ENCODE data around the gene CORO7. TPM values are rescaled to one million over a fixed set of nuclear protein-coding genes. Genes with fewer than 3 reads are reported as not detected.
A peak's percentile ranks its signal among the peaks of the same experiment; 100 is the strongest.

The CORO7 gene
- total and polyA plus RNA-seq, 11 donors: 7.2 to 39.7 (median 10.1) TPM

- 87 to 91% (median 89%) methylated on average over 9 to 14 of the region's 14 CpGs for WGBS, 4 donors
- H3K4me1 ChIP-seq: peaks cover 6 to 38% (median 33%) of the 10 kb centered on the region in 12 donors
These were observed 84.3 kb downstream of the CORO7 start for GRCh38 chr16:4332083-4332482.

GRCh38 chr16:4330277-4330874, 86.0 kb downstream of the CORO7 start:
- H3K27ac ChIP-seq: peak overlapping the region in 7 of 12 donors; percentile 80 to 98 (median 95)
- peak; percentile 95 to 100 (median 97) for TF ChIP-seq CTCF (IDR thresholded peaks at IDR 0.05)
- TF ChIP-seq POLR2A (IDR thresholded peaks at IDR 0.05): no peak
- H3K27me3 ChIP-seq: no peaks in the 10 kb centered on the region
- H3K4me1 ChIP-seq: peaks cover 6 to 54% (median 41%) of the 10 kb centered on the region in 12 donors
- peaks cover 0 to 31% (median 24%) of the 10 kb centered on the region in 9 donors for H3K36me3 ChIP-seq
- peak; percentile 52 to 66 (median 60) for ATAC-seq
- WGBS, 4 donors: 47 to 57% (median 48%) methylated on average over 12 to 14 of the region's 14 CpGs
- H3K9me3 ChIP-seq: no peaks in the 10 kb centered on the region
- H3K4me3 ChIP-seq: no peak overlapping the region
- peak; percentile 84 to 93 (median 85) for DNase-seq
- intact Hi-C loops (cut with DNase I): loop anchor here in 7 of 10 donors (1.0 to 10.0 kb wide), 7 partner anchors 42 to 348 kb away; no protein-coding TSS in a partner anchor

More at GRCh38 chr16:4332083-4332482, 84.3 kb downstream of the CORO7 start:
- Histone ChIP-seq H3K27ac (no peak overlapping the region), H3K4me3 (no peak overlapping the region), H3K36me3 (peaks cover 0 to 48% (median 40%) of the 10 kb centered on the region in 9 donors), H3K9me3 (no peaks in the 10 kb centered on the region), H3K27me3 (no peaks in the 10 kb centered on the region)
- intact Hi-C loops (cut with DNase I): loop anchor here in 6 of 10 donors (5.0 to 10.0 kb wide), 4 partner anchors 127 to 347 kb away; no protein-coding TSS in a partner anchor
- TF ChIP-seq POLR2A (IDR thresholded peaks at IDR 0.05) (no peak), CTCF (IDR thresholded peaks at IDR 0.05) (no peak)
- no peak for ATAC-seq
- DNase-seq: no peak

- ATAC-seq (peak; percentile 45 to 65 (median 56)), DNase-seq (peak in 4 of 5 donors; percentile 65 to 79 (median 70))
- Histone ChIP-seq H3K4me1 (peaks cover 6 to 67% (median 53%) of the 10 kb centered on the region in 12 donors), H3K9me3 (no peaks in the 10 kb centered on the region), H3K36me3 (peaks cover 0 to 19% (median 11%) of the 10 kb centered on the region in 9 donors), H3K27me3 (no peaks in the 10 kb centered on the region), H3K4me3 (peak overlapping the region in 10 of 12 donors; percentile 19 to 72 (median 56)), H3K27ac (peak overlapping the region; percentile 67 to 99 (median 91))
- WGBS, 4 donors: 22 to 34% (median 26%) methylated on average over 14 to 17 of the region's 17 CpGs
- TF ChIP-seq CTCF (IDR thresholded peaks at IDR 0.05): no peak
- no peak for TF ChIP-seq POLR2A (IDR thresholded peaks at IDR 0.05)
- intact Hi-C loops (cut with DNase I): loop anchor here in 8 of 10 donors (1.0 to 5.0 kb wide), 7 partner anchors 12 to 347 kb away; partner anchors contain the start of gene TFAP4 (in 3 of the 8)
These were observed 87.3 kb downstream of the CORO7 start for GRCh38 chr16:4328782-4329775.
